Uterus (tissue), 4 donors: ENCODE measurements around the gene ZSCAN10. TPM values are rescaled to one million over a fixed set of nuclear protein-coding genes. Genes with fewer than 3 reads are reported as not detected.

Experiments
- DNase-seq, 2 donors: peaks; one replicate each; pipeline ENCODE4 v3.0.0-alpha.2; 2019 to 2020
- H3K27ac ChIP-seq, 2 donors: fragments of 200-600 bp; sonication (generic); 1 replicate in 1 of 2; 2 replicates in 1 of 2; pipeline ENCODE4 v1.5.1; 2016 to 2018
- H3K27me3 ChIP-seq, 2 donors: fragments of 200-600 bp; sonication (generic); one replicate each; pipeline ENCODE4 v1.5.1; 2018 to 2019; ENCODE audit warnings: control low read depth in 1 of 2
- H3K36me3 ChIP-seq, 2 donors: fragments of 200-600 bp; sonication (generic); one replicate each; pipeline ENCODE4 v1.5.1; 2019; ENCODE audit warnings: control low read depth in 1 of 2
- H3K4me1 ChIP-seq, 2 donors: fragments of 200-600 bp; sonication (generic); one replicate each; pipeline ENCODE4 v1.5.1; 2018 to 2019; ENCODE audit warnings: control low read depth in 1 of 2
- H3K4me3 ChIP-seq, 2 donors: fragments of 200-600 bp; sonication (generic); 1 replicate in 1 of 2; 2 replicates in 1 of 2; pipeline ENCODE4 v1.5.1; 2018 to 2019; ENCODE audit warnings: mild to moderate bottlenecking in 1 of 2
- H3K9me3 ChIP-seq, 2 donors: fragments of 200-600 bp; sonication (generic); one replicate each; pipeline ENCODE4 v1.5.1; 2019; ENCODE audit warnings: control low read depth in 1 of 2
- CTCF ChIP-seq, 4 experiments: fragments of 200-600 bp in 2 of 4; fragments of 450-650 bp in 2 of 4; sonication (generic) in 2 of 4; IDR thresholded peaks; one replicate each; pipeline ENCODE4 v1.5.1; 2016 to 2019; ENCODE audit warnings: antibody characterized with exemption in 4 of 4, mild to moderate bottlenecking in 2 of 4, moderate library complexity in 1 of 4
- POLR2A ChIP-seq, 2 donors: fragments of 450-650 bp; IDR thresholded peaks; one replicate each; pipeline ENCODE4 v1.6.1; 2016; ENCODE audit warnings: antibody characterized with exemption in 2 of 2, mild to moderate bottlenecking in 1 of 2, moderate library complexity in 1 of 2
- intact Hi-C: fragments of 100-400 bp; cut with DNase I; formaldehyde crosslinking; loops from one replicate; pipeline ENCODE4 v1.15.1; 2023; ENCODE audit warnings: low total_unique reads
- total RNA-seq, 4 donors: library from RNA; depleted of rRNA in 3 of 4; stranded (reverse); fragments of >200 nt in 3 of 4; gene quantifications; one replicate each; pipeline versions ENCODE4 v1.1.0 to v1.2.4, GENCODE V29; 2014 to 2023
- donor health status: DM: yes; HTN: yes; CAD: no.

Gene ZSCAN10
- not detected for total RNA-seq

GRCh38 chr16:3098459-3099394 is at the start of gene ZSCAN10:
Gene ZSCAN10 (minus strand): TSS chr16:3099294. CDS start chr16:3092937, 6,357 bp downstream.
- H3K4me1 ChIP-seq = no peaks in the 10 kb centered on the region
- no peaks in the 10 kb centered on the region for H3K27me3 ChIP-seq
- H3K4me3 ChIP-seq = no peak within 1 kb of the TSS
- TF ChIP-seq POLR2A (IDR thresholded peaks at IDR 0.05) = no peak
- no peak for TF ChIP-seq CTCF (IDR thresholded peaks at IDR 0.05)
- no peak within 1 kb of the TSS for H3K27ac ChIP-seq
- H3K9me3 ChIP-seq = no peaks in the 10 kb centered on the region
- DNase-seq = no peak
- H3K36me3 ChIP-seq = no peaks in the 10 kb centered on the region
- intact Hi-C loops = no loop called here

- DNase-seq = no peak
- intact Hi-C loops = no loop called here
- Histone ChIP-seq H3K36me3 (no peaks in the 10 kb centered on the region), H3K4me3 (no peak overlapping the region), H3K27ac (no peak overlapping the region), H3K9me3 (no peaks in the 10 kb centered on the region), H3K4me1 (peaks cover 0 to 11% of the 10 kb centered on the region in 2 donors), H3K27me3 (no peaks in the 10 kb centered on the region)
- TF ChIP-seq POLR2A (IDR thresholded peaks at IDR 0.05) = no peak
Measured at GRCh38 chr16:3148256-3149192, 49.4 kb upstream of the ZSCAN10 start.

GRCh38 chr16:3147757-3148104 is 48.6 kb upstream of the ZSCAN10 start:
- DNase-seq = no peak
- no peak overlapping the region for H3K4me3 ChIP-seq
- H3K9me3 ChIP-seq = no peaks in the 10 kb centered on the region
- no peaks in the 10 kb centered on the region for H3K36me3 ChIP-seq
- intact Hi-C loops = no loop called here
- H3K4me1 ChIP-seq = peaks cover 0 to 11% of the 10 kb centered on the region in 2 donors
- no peak overlapping the region for H3K27ac ChIP-seq
- no peaks in the 10 kb centered on the region for H3K27me3 ChIP-seq
- TF ChIP-seq CTCF (IDR thresholded peaks at IDR 0.05) = no peak
- TF ChIP-seq POLR2A (IDR thresholded peaks at IDR 0.05) = no peak

GRCh38 chr16:3147046-3147756 is 48.1 kb upstream of the ZSCAN10 start:
- intact Hi-C loops = no loop called here

More at GRCh38 chr16:3147046-3147756, 48.1 kb upstream of the ZSCAN10 start:
- DNase-seq = no peak
- no peak overlapping the region for H3K27ac ChIP-seq
- H3K4me3 ChIP-seq = no peak overlapping the region
- TF ChIP-seq CTCF (IDR thresholded peaks at IDR 0.05) (no peak), POLR2A (IDR thresholded peaks at IDR 0.05) (no peak)
- H3K4me1 ChIP-seq = peaks cover 0 to 11% of the 10 kb centered on the region in 2 donors
- H3K9me3 ChIP-seq = no peaks in the 10 kb centered on the region
- H3K27me3 ChIP-seq = no peaks in the 10 kb centered on the region
- H3K36me3 ChIP-seq = no peaks in the 10 kb centered on the region
